ENCODE results near the gene SMAD7. TPM values are rescaled to one million over a fixed set of nuclear protein-coding genes. Genes with fewer than 3 reads are reported as not detected.
A peak's percentile ranks its signal among the peaks of the same experiment; 100 is the strongest.

The SMAD7 gene
- total RNA-seq, 2 donors from 2014 or later = 55.1 to 98.1 TPM

DNA sequence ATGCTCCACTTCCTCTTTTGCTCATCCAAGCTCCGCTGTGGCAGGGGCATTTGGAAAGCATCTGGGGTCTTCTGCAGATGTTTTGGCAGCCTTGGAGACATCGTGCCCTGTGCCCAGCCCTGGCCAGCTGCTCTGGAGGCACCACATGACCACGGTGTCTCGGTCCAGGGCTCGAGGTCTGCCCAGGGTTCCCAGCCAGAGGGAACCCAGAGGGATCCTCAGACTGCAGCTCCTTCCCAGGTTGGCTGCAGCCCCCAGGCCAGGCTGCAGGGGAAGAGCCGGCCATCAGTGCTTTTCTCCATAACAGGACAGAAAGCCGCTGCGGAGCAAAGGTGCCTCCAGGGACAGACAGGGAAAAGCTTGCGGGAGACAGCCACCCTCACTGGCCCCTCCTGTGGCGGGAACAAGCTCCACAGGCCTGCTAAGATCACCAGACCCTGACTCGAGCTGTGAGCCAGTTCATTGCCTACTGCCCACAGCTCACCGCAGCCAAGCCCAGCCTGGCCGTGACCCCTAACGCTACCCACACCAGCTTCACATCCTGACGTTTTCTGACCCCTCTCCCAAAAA, 74.7 kb downstream of the SMAD7 start:
- H3K27me3 ChIP-seq = no peaks in the 10 kb centered on the region
- H3K27ac ChIP-seq = no peak overlapping the region
- TF ChIP-seq, protein P1, sequence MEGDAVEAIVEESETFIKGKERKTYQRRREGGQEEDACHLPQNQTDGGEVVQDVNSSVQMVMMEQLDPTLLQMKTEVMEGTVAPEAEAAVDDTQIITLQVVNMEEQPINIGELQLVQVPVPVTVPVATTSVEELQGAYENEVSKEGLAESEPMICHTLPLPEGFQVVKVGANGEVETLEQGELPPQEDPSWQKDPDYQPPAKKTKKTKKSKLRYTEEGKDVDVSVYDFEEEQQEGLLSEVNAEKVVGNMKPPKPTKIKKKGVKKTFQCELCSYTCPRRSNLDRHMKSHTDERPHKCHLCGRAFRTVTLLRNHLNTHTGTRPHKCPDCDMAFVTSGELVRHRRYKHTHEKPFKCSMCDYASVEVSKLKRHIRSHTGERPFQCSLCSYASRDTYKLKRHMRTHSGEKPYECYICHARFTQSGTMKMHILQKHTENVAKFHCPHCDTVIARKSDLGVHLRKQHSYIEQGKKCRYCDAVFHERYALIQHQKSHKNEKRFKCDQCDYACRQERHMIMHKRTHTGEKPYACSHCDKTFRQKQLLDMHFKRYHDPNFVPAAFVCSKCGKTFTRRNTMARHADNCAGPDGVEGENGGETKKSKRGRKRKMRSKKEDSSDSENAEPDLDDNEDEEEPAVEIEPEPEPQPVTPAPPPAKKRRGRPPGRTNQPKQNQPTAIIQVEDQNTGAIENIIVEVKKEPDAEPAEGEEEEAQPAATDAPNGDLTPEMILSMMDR (IDR thresholded peaks at IDR 0.05) = no peak
- peaks cover 0 to 31% of the 10 kb centered on the region in 2 donors for H3K4me1 ChIP-seq
- no peaks in the 10 kb centered on the region for H3K9me3 ChIP-seq
- no peaks in the 10 kb centered on the region for H3K36me3 ChIP-seq
- no peak for DNase-seq (ENCODE audit: low spot score)
- H3K4me3 ChIP-seq = no peak overlapping the region

DNA sequence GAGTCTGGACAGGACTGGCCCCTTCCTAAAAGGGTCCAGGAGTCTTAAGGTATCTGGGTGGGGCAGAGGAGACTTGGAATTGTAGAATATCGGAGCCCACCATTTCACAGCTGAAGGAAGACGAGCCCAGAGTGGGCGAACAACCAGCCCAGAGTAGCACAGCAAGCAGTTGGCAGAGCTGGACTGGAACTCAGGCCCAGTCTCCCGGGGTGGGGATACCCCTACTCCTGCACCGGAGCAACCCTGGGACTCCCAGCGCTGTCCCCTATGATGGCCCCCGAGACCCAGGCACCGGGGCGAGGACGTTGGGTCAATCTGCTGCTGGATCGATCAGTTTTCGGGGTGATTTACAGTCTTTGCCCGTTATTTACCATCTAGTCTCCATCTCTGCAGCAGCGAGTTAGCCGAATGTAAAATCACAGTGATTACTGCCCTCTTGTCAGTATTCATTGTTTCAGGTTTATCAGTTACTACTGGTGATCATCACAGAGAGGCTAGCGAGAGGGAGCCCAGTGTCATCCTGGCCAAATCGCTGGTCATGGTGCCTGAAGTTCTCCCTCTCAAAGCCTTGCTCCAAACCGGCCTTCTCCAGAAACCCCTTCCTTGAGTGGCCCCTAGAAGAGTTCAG, 75.3 kb downstream of the SMAD7 start:
- Histone ChIP-seq H3K27ac (no peak overlapping the region), H3K9me3 (no peaks in the 10 kb centered on the region), H3K27me3 (no peaks in the 10 kb centered on the region), H3K36me3 (no peaks in the 10 kb centered on the region), H3K4me3 (no peak overlapping the region), H3K4me1 (peaks cover 0 to 31% of the 10 kb centered on the region in 2 donors)
- no peak for DNase-seq (ENCODE audit: low spot score)
- TF ChIP-seq, protein P1 (IDR thresholded peaks at IDR 0.05) = no peak

DNA sequence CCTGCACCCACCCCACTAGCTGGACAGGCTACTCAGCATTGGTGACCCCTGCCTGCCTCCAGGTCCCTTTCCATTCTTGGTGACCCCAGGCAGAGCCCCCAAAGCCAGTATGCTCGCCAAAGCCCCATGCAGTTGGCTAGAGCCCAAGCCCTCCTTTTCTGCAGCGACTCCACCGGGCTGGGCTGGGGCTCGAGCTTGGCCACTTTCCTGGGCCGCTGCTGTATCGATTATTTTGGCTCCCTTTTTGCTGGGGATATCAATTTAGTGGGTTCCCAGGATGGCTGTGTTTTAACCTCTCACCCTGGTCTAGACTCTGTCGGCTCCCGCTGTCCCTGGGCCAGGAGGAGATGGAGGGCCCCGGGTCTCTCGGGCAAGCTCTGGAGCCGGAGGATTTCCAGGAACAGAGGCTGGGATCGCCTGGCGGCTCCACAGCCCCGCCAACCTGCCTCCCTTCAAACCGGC, 76.0 kb downstream of the SMAD7 start:
- Histone ChIP-seq H3K27ac (no peak overlapping the region), H3K4me1 (peaks cover 0 to 31% of the 10 kb centered on the region in 2 donors)
- TF ChIP-seq, protein P1 (IDR thresholded peaks at IDR 0.05) = no peak

DNA sequence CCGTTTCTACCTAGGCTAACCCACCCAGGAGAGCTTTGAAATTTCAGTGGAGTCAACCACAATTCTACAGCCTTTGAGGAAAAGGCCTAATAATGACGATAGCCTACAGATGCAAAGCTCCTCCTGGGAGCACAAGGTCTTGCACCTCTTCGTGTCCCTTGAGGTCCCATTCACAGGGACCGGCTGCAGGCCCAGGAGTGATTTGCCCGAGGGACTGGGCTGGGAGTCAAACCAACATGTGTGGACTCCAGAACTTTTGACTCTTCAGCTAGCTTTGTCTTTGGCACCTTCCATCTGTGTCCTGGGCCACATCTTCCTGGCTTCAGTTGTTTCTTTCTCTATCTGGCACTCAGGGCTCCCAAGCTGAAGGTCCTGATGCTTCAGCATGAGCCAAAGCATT, 76.5 kb downstream of the SMAD7 start:
- Histone ChIP-seq H3K4me1 (peaks cover 0 to 31% of the 10 kb centered on the region in 2 donors), H3K27me3 (no peaks in the 10 kb centered on the region), H3K4me3 (no peak overlapping the region), H3K9me3 (no peaks in the 10 kb centered on the region), H3K36me3 (no peaks in the 10 kb centered on the region), H3K27ac (no peak overlapping the region)
- DNase-seq (ENCODE audit: low spot score) = no peak
- TF ChIP-seq, protein P1 (IDR thresholded peaks at IDR 0.05) = no peak

More for the DNA sequence above, 76.0 kb downstream of the SMAD7 start:
- no peaks in the 10 kb centered on the region for H3K36me3 ChIP-seq
- H3K27me3 ChIP-seq = no peaks in the 10 kb centered on the region
- H3K9me3 ChIP-seq = no peaks in the 10 kb centered on the region
- DNase-seq (ENCODE audit: low spot score) = no peak
- no peak overlapping the region for H3K4me3 ChIP-seq

DNA sequence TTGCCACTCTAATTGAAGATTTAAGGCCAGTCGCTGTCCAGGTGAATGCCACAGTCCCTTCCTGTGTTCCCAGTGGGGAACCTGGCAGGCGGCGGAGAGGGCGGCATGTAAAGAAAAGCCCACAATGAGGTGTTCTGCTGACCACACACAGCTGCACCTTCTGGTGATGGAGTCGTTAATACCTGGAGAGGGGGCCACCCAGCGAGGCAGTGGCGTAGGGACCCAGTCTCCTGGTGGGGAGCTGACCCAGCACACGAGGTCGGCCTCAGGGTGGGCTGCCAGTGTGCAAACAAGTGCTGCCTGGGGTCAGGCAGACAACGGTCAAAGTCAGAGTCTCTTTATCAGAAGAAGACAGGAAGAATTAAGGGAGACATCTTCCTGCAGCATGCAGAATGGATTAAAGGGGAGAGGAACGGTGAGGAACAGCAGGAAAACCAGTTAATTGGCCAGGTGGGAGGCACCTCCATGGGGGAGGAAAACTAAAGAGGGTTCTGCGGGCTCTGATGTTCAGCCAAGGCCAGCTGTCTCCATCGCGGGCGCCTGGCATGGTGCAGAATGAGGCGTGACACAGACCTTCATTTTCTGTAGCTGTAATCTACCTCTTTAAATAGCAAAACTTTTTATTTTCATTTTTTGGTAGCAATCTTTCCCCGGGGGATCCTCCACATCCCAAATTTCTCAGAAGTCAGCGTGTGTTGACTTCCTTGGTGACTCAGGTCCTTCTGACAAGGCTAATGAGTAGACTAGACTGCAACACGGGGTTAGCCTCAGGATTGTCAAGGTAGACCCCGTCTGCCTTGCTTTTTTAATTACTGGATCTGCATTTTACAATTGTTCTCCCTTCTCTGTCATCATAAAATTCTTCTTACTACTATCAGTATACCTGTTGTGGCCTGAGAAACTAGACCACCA, 78.3 kb downstream of the SMAD7 start:
- Histone ChIP-seq H3K9me3 (no peaks in the 10 kb centered on the region), H3K36me3 (no peaks in the 10 kb centered on the region), H3K27ac (peak overlapping the region; percentile 19 to 51), H3K4me3 (no peak overlapping the region), H3K27me3 (no peaks in the 10 kb centered on the region), H3K4me1 (peaks cover 0 to 31% of the 10 kb centered on the region in 2 donors)
- DNase-seq (ENCODE audit: low spot score) = no peak
- TF ChIP-seq, protein P1 (IDR thresholded peaks at IDR 0.05) = no peak
